Measurements from ENCODE around the gene HNRNPC.

- TF ChIP-seq CTCF (conservative IDR thresholded peaks at IDR 0.05; ENCODE audit: low read length) (no peak), EZH2phosphoT487 (IDR thresholded peaks at IDR 0.05; ENCODE audit: borderline replicate concordance, low read depth, low read length) (no peak)
These were observed 508 bp downstream of the HNRNPC start for GRCh38 chr14:21268617-21269251.

All from OCI-LY7 (cell line).